A549 (cell line): ENCODE data around the gene HOXA4. TPM values are rescaled to one million over a fixed set of nuclear protein-coding genes. Genes with fewer than 3 reads are reported as not detected.
A peak's percentile ranks its signal among the peaks of the same experiment; 100 is the strongest.

Source experiments
- ATAC-seq, 2 experiments: fragments of 200-7000 bp in 1 of 2; fragments of >200 bp in 1 of 2; cut with Nextera tagmentation in 1 of 2; cut with Tn5 transposase in 1 of 2; 3 replicates each; pipeline versions ENCODE4 v1.8.0 to v1.9.1; 2018 to 2020; ENCODE audit warnings: mild to moderate bottlenecking in 1 of 2, moderate library complexity in 1 of 2
- CTCF ChIA-PET: fragments of 300-600 bp; sonication (Branson Sonifier 250); formaldehyde crosslinking; extraction: SDS; loops from one replicate; lab custom pipeline; 2021; ENCODE audit warnings: antibody characterized with exemption, inconsistent platforms; lab: Yijun Ruan, JAX
- POLR2A ChIA-PET: fragments of 350-600 bp; formaldehyde crosslinking; extraction: SDS; loops from one replicate; lab custom pipeline; 2021; ENCODE audit warnings: antibody characterized with exemption, inconsistent platforms; lab: Yijun Ruan, JAX
- DNase-seq, 2 experiments: peaks; one replicate each; pipeline versions ENCODE4 v3.0.0 to v3.0.0-alpha.2; 2011 to 2016; ENCODE audit warnings: low read depth in 1 of 2, low spot score in 1 of 2
- FAIRE-seq: peaks from 2 replicates; lab custom pipeline; 2011; peaks lifted over from hg19 to GRCh38; lab: Jason Lieb, UNC
- H3K27ac ChIP-seq, 2 experiments: fragments of >200 bp; sonication (Bioruptor Twin); formaldehyde crosslinking; 3 replicates each; pipeline ENCODE4 v1.5.1; 2016 to 2017
- H3K4me1 ChIP-seq: fragments of >200 bp; sonication (Bioruptor Twin); formaldehyde crosslinking; 3 replicates; pipeline ENCODE4 v1.6.1; 2016
- H3K4me2 ChIP-seq: fragments of >200 bp; sonication (Bioruptor Twin); formaldehyde crosslinking; 3 replicates; pipeline ENCODE4 v1.6.1; 2016
- H3K4me3 ChIP-seq: fragments of >200 bp; sonication (Bioruptor Twin); formaldehyde crosslinking; 3 replicates; pipeline ENCODE4 v1.5.1; 2016
- H3K9me3 ChIP-seq: fragments of >200 bp; sonication (Bioruptor Twin); formaldehyde crosslinking; 3 replicates; pipeline ENCODE4 v1.6.1; 2016
- BHLHE40 ChIP-seq: IDR thresholded peaks from 2 replicates; pipeline ENCODE4 v1.6.1; 2012; ENCODE audit warnings: low read depth, low read length, inconsistent platforms
- CBX8 ChIP-seq: fragments of 200-600 bp; sonication (generic); IDR thresholded peaks from 2 replicates; pipeline ENCODE4 v1.6.1; 2016
- CHD4 ChIP-seq: fragments of 200-600 bp; sonication (generic); IDR thresholded peaks from 2 replicates; pipeline ENCODE4 v1.6.1; 2016; ENCODE audit warnings: antibody characterized with exemption, mild to moderate bottlenecking, borderline replicate concordance
- EHMT2 ChIP-seq: fragments of 200-600 bp; sonication (generic); IDR thresholded peaks from 2 replicates; pipeline ENCODE4 v1.6.1; 2016; ENCODE audit warnings: antibody characterized with exemption, low read depth, mild to moderate bottlenecking, moderate library complexity
- FOSB ChIP-seq: fragments of 250-450 bp; sonication (Bioruptor Pico); IDR thresholded peaks from 2 replicates; pipeline ENCODE4 v1.5.0; 2020; ENCODE audit warnings: mild to moderate bottlenecking, moderate library complexity
- FOSL2 ChIP-seq, 2 experiments: fragments of 450-650 bp in 1 of 2; fragments of >200 bp in 1 of 2; sonication (Bioruptor Twin) in 1 of 2; formaldehyde crosslinking; IDR thresholded peaks; 2 replicates each; pipeline versions ENCODE4 v1.5.0 to v1.6.1; 2016 to 2020; ENCODE audit warnings: mild to moderate bottlenecking in 1 of 2, moderate library complexity in 1 of 2
- HES2 ChIP-seq: fragments of >200 bp; sonication (Bioruptor Twin); formaldehyde crosslinking; IDR thresholded peaks from 2 replicates; pipeline ENCODE4 v1.6.1; 2016
- HEYL ChIP-seq: fragments of 250-450 bp; sonication (Bioruptor Pico); IDR thresholded peaks from 2 replicates; pipeline ENCODE4 v1.8.0; 2021; ENCODE audit warnings: mild to moderate bottlenecking, moderate library complexity
- KDM1A ChIP-seq: fragments of 200-600 bp; sonication (generic); IDR thresholded peaks from 2 replicates; pipeline ENCODE4 v1.6.1; 2016; ENCODE audit warnings: low read depth, mild to moderate bottlenecking
- MAZ ChIP-seq: fragments of 150-350 bp; IDR thresholded peaks from 2 replicates; pipeline ENCODE4 v1.6.1; 2014; ENCODE audit warnings: antibody characterized with exemption, low read depth, low read length, borderline replicate concordance
- PBX3 ChIP-seq: IDR thresholded peaks from 2 replicates; pipeline ENCODE4 v1.6.1; 2012
- POLR2A ChIP-seq: IDR thresholded peaks from 2 replicates; pipeline ENCODE4 v1.6.1; 2012; ENCODE audit warnings: mild to moderate bottlenecking, low read length
- POLR2AphosphoS2 ChIP-seq: conservative IDR thresholded peaks from 2 replicates; pipeline ENCODE4 v1.6.1; 2012; ENCODE audit warnings: low read length, improper control_type of control experiment, inconsistent platforms
- RARB ChIP-seq: fragments of 250-450 bp; sonication (Bioruptor Pico); IDR thresholded peaks from 2 replicates; pipeline ENCODE4 v1.8.0; 2021; ENCODE audit warnings: mild to moderate bottlenecking, moderate library complexity
- SMC3 ChIP-seq: fragments of >200 bp; sonication (Bioruptor Twin); formaldehyde crosslinking; IDR thresholded peaks from 3 replicates; pipeline ENCODE4 v1.6.1; 2018; ENCODE audit warnings: inconsistent platforms
- ZFP36 ChIP-seq: fragments of 450-650 bp; IDR thresholded peaks from 2 replicates; pipeline ENCODE4 v1.6.1; 2014; ENCODE audit warnings: borderline replicate concordance; ENCODE audit not compliant: partially characterized antibody
- ZNF302 ChIP-seq: fragments of 250-450 bp; sonication (Bioruptor Pico); IDR thresholded peaks from 2 replicates; pipeline ENCODE4 v1.9.0; 2021; ENCODE audit warnings: inconsistent platforms, mild to moderate bottlenecking, moderate library complexity
- WGBS: methylation state at CpG from one replicate; pipeline ENCODE4 v1.1.6; 2017; ENCODE audit errors: missing lambda C conversion rate; 5-methylcytosine and 5-hydroxymethylcytosine counted together
- polyA plus RNA-seq, 4 experiments: library from polyadenylated mRNA; depleted of rRNA in 3 of 4; stranded (reverse); fragments of >200 nt; fragmentation: RNase III in 1 of 4; extraction: RNeasy Plus Mini Kit Qiagen cat#74134 plus additional on column Dnase treatment in 1 of 4; gene quantifications; 2 replicates in 3 of 4; 3 replicates in 1 of 4; pipeline ENCODE4 v1.2.3, GENCODE V29; 2011 to 2017
- TF ChIP-seq, protein P1 (sequence below): fragments of 200-600 bp; sonication (generic); IDR thresholded peaks from 2 replicates; pipeline ENCODE4 v1.6.1; 2016; ENCODE audit warnings: antibody characterized with exemption, mild to moderate bottlenecking, moderate library complexity
- TF ChIP-seq, protein P2 (sequence below): fragments of >200 bp; sonication (Bioruptor Twin); formaldehyde crosslinking; IDR thresholded peaks from 3 replicates; pipeline ENCODE4 v1.5.1; 2016
- TF ChIP-seq, protein P3 (sequence below): IDR thresholded peaks from 2 replicates; pipeline ENCODE4 v1.6.1; 2012

Gene HOXA4
- polyA plus RNA-seq, 2 of the 4 experiments (the other 2 are of a cell fraction): 2.1 to 2.6 TPM

- no peak overlapping the region for H3K4me3 ChIP-seq
- ATAC-seq: no peak
- ChIA-PET CTCF (interaction anchor here (0.6 to 3.7 kb wide), 11 partner anchors 8 to 1213 kb away, joined by 3 to 20 read pairs (median 4); partner anchors contain the start of genes HOXA1 and HOXA5), POLR2A (interaction anchor here (0.6 kb wide), 1 partner anchor 128 kb away, joined by 3 read pairs; no protein-coding TSS in a partner anchor)
- peaks cover 12% of the 10 kb centered on the region for H3K4me1 ChIP-seq
- H3K9me3 ChIP-seq: no peaks in the 10 kb centered on the region
- no peak overlapping the region for H3K27ac ChIP-seq
- 90% methylated on average over 13 of the region's 13 CpGs for WGBS
- no peak for DNase-seq
- peak; percentile 25; the same call in 1 of the 2 replicates for TF ChIP-seq EHMT2
- no peak for TF ChIP-seq CBX8
- TF ChIP-seq, protein P1, sequence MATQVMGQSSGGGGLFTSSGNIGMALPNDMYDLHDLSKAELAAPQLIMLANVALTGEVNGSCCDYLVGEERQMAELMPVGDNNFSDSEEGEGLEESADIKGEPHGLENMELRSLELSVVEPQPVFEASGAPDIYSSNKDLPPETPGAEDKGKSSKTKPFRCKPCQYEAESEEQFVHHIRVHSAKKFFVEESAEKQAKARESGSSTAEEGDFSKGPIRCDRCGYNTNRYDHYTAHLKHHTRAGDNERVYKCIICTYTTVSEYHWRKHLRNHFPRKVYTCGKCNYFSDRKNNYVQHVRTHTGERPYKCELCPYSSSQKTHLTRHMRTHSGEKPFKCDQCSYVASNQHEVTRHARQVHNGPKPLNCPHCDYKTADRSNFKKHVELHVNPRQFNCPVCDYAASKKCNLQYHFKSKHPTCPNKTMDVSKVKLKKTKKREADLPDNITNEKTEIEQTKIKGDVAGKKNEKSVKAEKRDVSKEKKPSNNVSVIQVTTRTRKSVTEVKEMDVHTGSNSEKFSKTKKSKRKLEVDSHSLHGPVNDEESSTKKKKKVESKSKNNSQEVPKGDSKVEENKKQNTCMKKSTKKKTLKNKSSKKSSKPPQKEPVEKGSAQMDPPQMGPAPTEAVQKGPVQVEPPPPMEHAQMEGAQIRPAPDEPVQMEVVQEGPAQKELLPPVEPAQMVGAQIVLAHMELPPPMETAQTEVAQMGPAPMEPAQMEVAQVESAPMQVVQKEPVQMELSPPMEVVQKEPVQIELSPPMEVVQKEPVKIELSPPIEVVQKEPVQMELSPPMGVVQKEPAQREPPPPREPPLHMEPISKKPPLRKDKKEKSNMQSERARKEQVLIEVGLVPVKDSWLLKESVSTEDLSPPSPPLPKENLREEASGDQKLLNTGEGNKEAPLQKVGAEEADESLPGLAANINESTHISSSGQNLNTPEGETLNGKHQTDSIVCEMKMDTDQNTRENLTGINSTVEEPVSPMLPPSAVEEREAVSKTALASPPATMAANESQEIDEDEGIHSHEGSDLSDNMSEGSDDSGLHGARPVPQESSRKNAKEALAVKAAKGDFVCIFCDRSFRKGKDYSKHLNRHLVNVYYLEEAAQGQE: 0 out of 2 replicates have a peak, but pooled peaks have one; percentile 18
- TF ChIP-seq RARB (CRISPR knock-in tag): no peak
- H3K4me2 ChIP-seq: no peak overlapping the region
- FAIRE-seq: no peak
Observed at GRCh38 chr7:27105301-27106031, 25.1 kb downstream of the HOXA4 start.

DNA sequence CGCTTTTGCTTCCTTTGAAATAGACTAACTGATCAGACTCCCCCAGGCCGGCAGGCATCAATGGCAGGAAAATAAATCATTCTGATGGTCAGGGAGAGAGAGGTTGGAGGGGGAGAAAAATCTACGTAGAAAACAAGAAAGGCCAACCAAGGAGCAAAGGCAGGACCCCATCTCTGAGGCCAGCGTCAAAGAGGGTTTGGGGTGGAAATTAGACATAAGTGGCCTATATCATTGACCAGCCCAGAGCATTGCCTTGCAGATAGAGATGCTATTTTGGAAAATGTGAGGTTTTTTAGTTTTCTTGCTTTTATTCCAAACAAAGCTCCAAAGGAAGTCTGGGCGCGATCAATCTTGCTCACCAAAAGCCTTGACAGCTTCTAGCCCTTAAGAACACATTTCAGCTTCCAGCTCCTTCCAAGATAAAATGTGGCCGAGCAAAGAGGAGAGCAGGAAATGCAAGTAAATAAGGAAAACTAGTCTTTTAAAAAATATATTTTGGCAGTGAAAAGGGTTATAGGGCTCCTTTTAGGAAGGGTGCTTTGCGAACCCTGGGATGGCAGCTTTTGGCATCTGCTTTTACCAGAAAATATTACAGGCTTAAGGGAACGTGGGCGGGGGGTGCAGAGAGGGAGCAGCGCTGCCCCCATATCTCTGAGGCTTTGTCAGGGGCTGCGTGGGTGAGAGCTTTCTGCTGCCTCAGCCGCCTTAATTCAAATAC, 26.1 kb downstream of the HOXA4 start:
- ATAC-seq: no peak
- 93% methylated on average over 13 of the region's 13 CpGs for WGBS
- Histone ChIP-seq H3K4me3 (no peak overlapping the region), H3K9me3 (no peaks in the 10 kb centered on the region), H3K4me2 (no peak overlapping the region), H3K27ac (no peak overlapping the region), H3K4me1 (peaks cover 2% of the 10 kb centered on the region; the same call in 1 of the 3 replicates)
- no peak for DNase-seq
- no peak for FAIRE-seq
- TF ChIP-seq, protein P2, sequence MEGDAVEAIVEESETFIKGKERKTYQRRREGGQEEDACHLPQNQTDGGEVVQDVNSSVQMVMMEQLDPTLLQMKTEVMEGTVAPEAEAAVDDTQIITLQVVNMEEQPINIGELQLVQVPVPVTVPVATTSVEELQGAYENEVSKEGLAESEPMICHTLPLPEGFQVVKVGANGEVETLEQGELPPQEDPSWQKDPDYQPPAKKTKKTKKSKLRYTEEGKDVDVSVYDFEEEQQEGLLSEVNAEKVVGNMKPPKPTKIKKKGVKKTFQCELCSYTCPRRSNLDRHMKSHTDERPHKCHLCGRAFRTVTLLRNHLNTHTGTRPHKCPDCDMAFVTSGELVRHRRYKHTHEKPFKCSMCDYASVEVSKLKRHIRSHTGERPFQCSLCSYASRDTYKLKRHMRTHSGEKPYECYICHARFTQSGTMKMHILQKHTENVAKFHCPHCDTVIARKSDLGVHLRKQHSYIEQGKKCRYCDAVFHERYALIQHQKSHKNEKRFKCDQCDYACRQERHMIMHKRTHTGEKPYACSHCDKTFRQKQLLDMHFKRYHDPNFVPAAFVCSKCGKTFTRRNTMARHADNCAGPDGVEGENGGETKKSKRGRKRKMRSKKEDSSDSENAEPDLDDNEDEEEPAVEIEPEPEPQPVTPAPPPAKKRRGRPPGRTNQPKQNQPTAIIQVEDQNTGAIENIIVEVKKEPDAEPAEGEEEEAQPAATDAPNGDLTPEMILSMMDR: no peak
- TF ChIP-seq ZNF302: no peak
- TF ChIP-seq HES2: no peak
- no peak for TF ChIP-seq POLR2AphosphoS2
- no peak for TF ChIP-seq BHLHE40
- TF ChIP-seq SMC3: no peak
- TF ChIP-seq, protein P3, sequence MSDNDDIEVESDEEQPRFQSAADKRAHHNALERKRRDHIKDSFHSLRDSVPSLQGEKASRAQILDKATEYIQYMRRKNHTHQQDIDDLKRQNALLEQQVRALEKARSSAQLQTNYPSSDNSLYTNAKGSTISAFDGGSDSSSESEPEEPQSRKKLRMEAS: no peak
- no peak for TF ChIP-seq KDM1A
- no peak for TF ChIP-seq FOSB
- no peak for TF ChIP-seq MAZ
- no peak for TF ChIP-seq CBX8
- TF ChIP-seq POLR2A: no peak
- no peak for TF ChIP-seq HEYL
- no peak for TF ChIP-seq FOSL2 (IDR thresholded peaks at IDR 0.05)
- TF ChIP-seq FOSL2 (CRISPR knock-in tag; IDR thresholded peaks at IDR 0.05): no peak
- TF ChIP-seq PBX3: no peak
- TF ChIP-seq ZFP36: no peak
- TF ChIP-seq CHD4: no peak
- CTCF ChIA-PET: interaction anchor here (0.6 to 3.7 kb wide), 7 partner anchors 7 to 1212 kb away, joined by 3 to 20 read pairs (median 4); partner anchors contain the start of gene HOXA1
- POLR2A ChIA-PET: no interaction called here
